HEK293 (cell line): ENCODE measurements around the gene NAV2.

Experiments
- KLF7 ChIP-seq: fragments of 450-650 bp; formaldehyde crosslinking; IDR thresholded peaks from 2 replicates; pipeline ENCODE4 v1.5.1; 2016; ENCODE audit warnings: missing biosample characterization, missing genetic modification characterization, borderline replicate concordance
- MYNN ChIP-seq: fragments of 450-650 bp; formaldehyde crosslinking; IDR thresholded peaks from 2 replicates; pipeline ENCODE4 v1.5.1; 2016; ENCODE audit warnings: missing biosample characterization, missing genetic modification characterization, borderline replicate concordance
- SCRT1 ChIP-seq: fragments of 450-650 bp; formaldehyde crosslinking; IDR thresholded peaks from 2 replicates; pipeline ENCODE4 v1.5.1; 2016; ENCODE audit warnings: missing biosample characterization, missing genetic modification characterization, borderline replicate concordance
- SP2 ChIP-seq: fragments of 450-650 bp; formaldehyde crosslinking; IDR thresholded peaks from 2 replicates; pipeline ENCODE4 v1.5.1; 2016; ENCODE audit warnings: missing biosample characterization, missing genetic modification characterization
- ZBTB8A ChIP-seq: fragments of 450-650 bp; formaldehyde crosslinking; IDR thresholded peaks from 2 replicates; pipeline ENCODE4 v1.5.1; 2016; ENCODE audit warnings: missing biosample characterization, missing genetic modification characterization
- ZNF146 ChIP-seq: fragments of 450-650 bp; formaldehyde crosslinking; IDR thresholded peaks from 2 replicates; pipeline ENCODE4 v1.5.1; 2016; ENCODE audit warnings: missing biosample characterization, missing genetic modification characterization
- ZNF274 ChIP-seq, 2 experiments: fragments of 200-500 bp in 1 of 2; fragments of 450-650 bp in 1 of 2; sonication (Bioruptor generic) in 1 of 2; formaldehyde crosslinking in 1 of 2; IDR thresholded peaks; 2 replicates each; pipeline versions ENCODE4 v1.5.1 to v1.6.1; 2014 to 2016; ENCODE audit warnings: borderline replicate concordance in 1 of 2, inconsistent platforms in 1 of 2, low read length in 1 of 2, missing biosample characterization in 1 of 2, missing genetic modification characterization in 1 of 2
- TF ChIP-seq, protein P1 (sequence below): fragments of 450-650 bp; formaldehyde crosslinking; IDR thresholded peaks from 2 replicates; pipeline ENCODE4 v1.5.1; 2016; ENCODE audit warnings: missing biosample characterization, missing genetic modification characterization
- TF ChIP-seq, protein P2 (sequence below): fragments of 450-650 bp; formaldehyde crosslinking; IDR thresholded peaks from 2 replicates; pipeline ENCODE4 v1.5.1; 2016; ENCODE audit warnings: missing biosample characterization, missing genetic modification characterization, borderline replicate concordance

DNA sequence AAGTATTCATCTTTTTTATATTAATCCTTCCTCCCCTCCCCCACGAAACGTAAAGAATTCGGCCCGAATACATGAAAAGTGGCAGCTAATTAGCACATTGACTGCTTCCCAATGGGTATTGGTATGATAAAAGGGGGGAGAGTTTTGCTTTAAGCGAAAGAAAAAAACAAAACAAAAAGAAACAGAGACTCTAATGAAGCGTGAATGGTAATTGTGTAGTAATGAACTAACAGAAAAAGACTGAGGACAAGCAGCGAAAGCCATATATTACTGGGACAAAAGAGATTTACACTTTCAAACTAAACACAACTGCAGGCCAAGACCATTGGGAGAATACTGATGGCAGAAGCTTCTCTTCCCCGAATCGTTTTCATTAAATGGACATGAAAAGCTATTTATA lies 445.1 kb downstream of the NAV2 start:
- TF ChIP-seq, protein P1, sequence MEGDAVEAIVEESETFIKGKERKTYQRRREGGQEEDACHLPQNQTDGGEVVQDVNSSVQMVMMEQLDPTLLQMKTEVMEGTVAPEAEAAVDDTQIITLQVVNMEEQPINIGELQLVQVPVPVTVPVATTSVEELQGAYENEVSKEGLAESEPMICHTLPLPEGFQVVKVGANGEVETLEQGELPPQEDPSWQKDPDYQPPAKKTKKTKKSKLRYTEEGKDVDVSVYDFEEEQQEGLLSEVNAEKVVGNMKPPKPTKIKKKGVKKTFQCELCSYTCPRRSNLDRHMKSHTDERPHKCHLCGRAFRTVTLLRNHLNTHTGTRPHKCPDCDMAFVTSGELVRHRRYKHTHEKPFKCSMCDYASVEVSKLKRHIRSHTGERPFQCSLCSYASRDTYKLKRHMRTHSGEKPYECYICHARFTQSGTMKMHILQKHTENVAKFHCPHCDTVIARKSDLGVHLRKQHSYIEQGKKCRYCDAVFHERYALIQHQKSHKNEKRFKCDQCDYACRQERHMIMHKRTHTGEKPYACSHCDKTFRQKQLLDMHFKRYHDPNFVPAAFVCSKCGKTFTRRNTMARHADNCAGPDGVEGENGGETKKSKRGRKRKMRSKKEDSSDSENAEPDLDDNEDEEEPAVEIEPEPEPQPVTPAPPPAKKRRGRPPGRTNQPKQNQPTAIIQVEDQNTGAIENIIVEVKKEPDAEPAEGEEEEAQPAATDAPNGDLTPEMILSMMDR (tag by site-specific recombination): no peak
- TF ChIP-seq SP2 (tag by site-specific recombination) (no peak), MYNN (no peak), SCRT1 (no peak), ZNF274 (IDR thresholded peaks at IDR 0.05; ENCODE audit: low read length) (no peak), ZNF274 (tag by site-specific recombination; IDR thresholded peaks at IDR 0.05; ENCODE audit: borderline replicate concordance) (no peak), ZBTB8A (tag by site-specific recombination) (no peak), KLF7 (tag by site-specific recombination) (no peak), ZNF146 (tag by site-specific recombination) (no peak)
- TF ChIP-seq, protein P2, sequence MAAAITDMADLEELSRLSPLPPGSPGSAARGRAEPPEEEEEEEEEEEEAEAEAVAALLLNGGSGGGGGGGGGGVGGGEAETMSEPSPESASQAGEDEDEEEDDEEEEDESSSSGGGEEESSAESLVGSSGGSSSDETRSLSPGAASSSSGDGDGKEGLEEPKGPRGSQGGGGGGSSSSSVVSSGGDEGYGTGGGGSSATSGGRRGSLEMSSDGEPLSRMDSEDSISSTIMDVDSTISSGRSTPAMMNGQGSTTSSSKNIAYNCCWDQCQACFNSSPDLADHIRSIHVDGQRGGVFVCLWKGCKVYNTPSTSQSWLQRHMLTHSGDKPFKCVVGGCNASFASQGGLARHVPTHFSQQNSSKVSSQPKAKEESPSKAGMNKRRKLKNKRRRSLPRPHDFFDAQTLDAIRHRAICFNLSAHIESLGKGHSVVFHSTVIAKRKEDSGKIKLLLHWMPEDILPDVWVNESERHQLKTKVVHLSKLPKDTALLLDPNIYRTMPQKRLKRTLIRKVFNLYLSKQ (tag by site-specific recombination): no peak
